ENCODE data around the gene PHETA1. TPM values are rescaled to one million over a fixed set of nuclear protein-coding genes. Genes with fewer than 3 reads are reported as not detected.

The PHETA1 gene
- total and polyA plus RNA-seq, 2 donors (not counting 1 experiment from before 2014, with no cell fraction given), result 7.4 to 9.4 TPM

GRCh38 chr12:111384596-111384995 lies 15.7 kb upstream of the PHETA1 start:
- H3K4me1 Mint-ChIP-seq, result peaks cover 7% of the 10 kb centered on the region
- no peak overlapping the region for H3K4me3 Mint-ChIP-seq
- Histone ChIP-seq H3K9ac (ENCODE audit: low read length) (no peak overlapping the region), H3K79me2 (ENCODE audit: control insufficient read depth, insufficient read depth, low read length) (no peaks in the 10 kb centered on the region), H3K27me3 (replicated peaks in 1 of 4; ENCODE audit: control extremely low read depth in 1 of 4, control insufficient read depth in 3 of 4, insufficient read depth in 4 of 4, low read length in 3 of 4) (no peaks in the 10 kb centered on the region), H3K27ac (ENCODE audit: low read length in 2 of 2) (no peak overlapping the region), H3K4me2 (replicated peaks; ENCODE audit: low read depth, low read length, poor library complexity, severe bottlenecking) (no peak overlapping the region), H3K4me1 (ENCODE audit: control insufficient read depth in 2 of 2, insufficient read depth in 2 of 2, low read length in 2 of 2) (peaks cover 0 to 5% of the 10 kb centered on the region in 2 donors), H4K20me1 (ENCODE audit: control insufficient read depth, insufficient read depth, low read length, poor library complexity, severe bottlenecking) (no peaks in the 10 kb centered on the region), H3K9me3 (ENCODE audit: control extremely low read depth in 1 of 3, control insufficient read depth in 2 of 3, insufficient read depth in 1 of 3, low read length in 2 of 3) (no peaks in the 10 kb centered on the region), H3K4me3 (ENCODE audit: control extremely low read depth in 1 of 5, extremely low read depth in 1 of 5, insufficient read depth in 1 of 5, low read depth in 2 of 5, low read length in 4 of 5) (no peak overlapping the region), H3K36me3 (replicated peaks in 1 of 2; ENCODE audit: control extremely low read depth in 1 of 2, control insufficient read depth in 1 of 2, extremely low read depth in 1 of 2, insufficient read depth in 2 of 2, low read length in 1 of 2) (no peaks in the 10 kb centered on the region), H2AFZ (ENCODE audit: insufficient read depth, low read depth, low read length, poor library complexity, severe bottlenecking) (no peak overlapping the region)
- POLR2A ChIA-PET, result no interaction called here
- TF ChIP-seq CTCF (IDR thresholded peaks at IDR 0.05) (no peak), EZH2 (IDR thresholded peaks at IDR 0.05; ENCODE audit: borderline replicate concordance, insufficient read depth, low read depth, low read length, poor library complexity, severe bottlenecking) (no peak)
- no peaks in the 10 kb centered on the region for H3K27me3 Mint-ChIP-seq
- no peak overlapping the region for H3K27ac Mint-ChIP-seq
- 96% methylated on average over 4 of the region's 5 CpGs for WGBS (ENCODE audit: insufficient coverage)
- no peak for ATAC-seq (ENCODE audit: low read depth)
- intact Hi-C loops (cut with micrococcal nuclease), result no loop called here
- DNase-seq, result no peak
- CTCF ChIA-PET, result interaction anchor here (1.1 to 3.0 kb wide), 3 partner anchors 12 to 144 kb away, joined by 3 to 14 read pairs (median 4); no protein-coding TSS in a partner anchor
- H3K9me3 Mint-ChIP-seq (ENCODE audit: insufficient read depth), result no peaks in the 10 kb centered on the region

- no peak overlapping the region for H3K4me3 Mint-ChIP-seq
- no peak overlapping the region for H2AFZ ChIP-seq (ENCODE audit: insufficient read depth, low read depth, low read length, poor library complexity, severe bottlenecking)
- H3K9me3 ChIP-seq (ENCODE audit: control extremely low read depth in 1 of 3, control insufficient read depth in 2 of 3, insufficient read depth in 1 of 3, low read length in 2 of 3), result peaks cover 0 to 12% (median 3%) of the 10 kb centered on the region in 3 donors
- peaks cover 3% of the 10 kb centered on the region for H3K27me3 Mint-ChIP-seq
- CTCF ChIA-PET, result interaction anchor here (0.8 to 1.9 kb wide), 2 partner anchors 16 to 72 kb away, joined by 3 to 4 read pairs; no protein-coding TSS in a partner anchor
- POLR2A ChIA-PET, result no interaction called here
- H3K9ac ChIP-seq (ENCODE audit: low read length), result no peak overlapping the region
- no peaks in the 10 kb centered on the region for H3K79me2 ChIP-seq (ENCODE audit: control insufficient read depth, insufficient read depth, low read length)
- ATAC-seq (ENCODE audit: low read depth) (no peak), DNase-seq (no peak)
- intact Hi-C loops (cut with micrococcal nuclease), result no loop called here
- no peaks in the 10 kb centered on the region for H3K36me3 ChIP-seq (replicated peaks in 1 of 2; ENCODE audit: control extremely low read depth in 1 of 2, control insufficient read depth in 1 of 2, extremely low read depth in 1 of 2, insufficient read depth in 2 of 2, low read length in 1 of 2)
- no peaks in the 10 kb centered on the region for H3K4me1 Mint-ChIP-seq
- H4K20me1 ChIP-seq (ENCODE audit: control insufficient read depth, insufficient read depth, low read length, poor library complexity, severe bottlenecking), result no peaks in the 10 kb centered on the region
- H3K27me3 ChIP-seq (replicated peaks in 1 of 4; ENCODE audit: control extremely low read depth in 1 of 4, control insufficient read depth in 3 of 4, insufficient read depth in 4 of 4, low read length in 3 of 4), result no peaks in the 10 kb centered on the region
- H3K27ac Mint-ChIP-seq, result no peak overlapping the region
- TF ChIP-seq EZH2 (IDR thresholded peaks at IDR 0.05; ENCODE audit: borderline replicate concordance, insufficient read depth, low read depth, low read length, poor library complexity, severe bottlenecking), result no peak
- no peak for TF ChIP-seq CTCF (IDR thresholded peaks at IDR 0.05)
- H3K4me1 ChIP-seq (ENCODE audit: control insufficient read depth in 2 of 2, insufficient read depth in 2 of 2, low read length in 2 of 2), result no peaks in the 10 kb centered on the region
- 92% methylated on average over 2 of the region's 6 CpGs for WGBS (ENCODE audit: insufficient coverage)
- H3K4me2 ChIP-seq (replicated peaks; ENCODE audit: low read depth, low read length, poor library complexity, severe bottlenecking), result no peak overlapping the region
- H3K27ac ChIP-seq (ENCODE audit: low read length in 2 of 2), result no peak overlapping the region
- no peak overlapping the region for H3K4me3 ChIP-seq (ENCODE audit: control extremely low read depth in 1 of 5, extremely low read depth in 1 of 5, insufficient read depth in 1 of 5, low read depth in 2 of 5, low read length in 4 of 5)
- no peaks in the 10 kb centered on the region for H3K9me3 Mint-ChIP-seq (ENCODE audit: insufficient read depth)
These were observed 11.2 kb upstream of the PHETA1 start for GRCh38 chr12:111379942-111380554.
